Measurements from ENCODE around the gene RFXANK. TPM values are rescaled to one million over a fixed set of nuclear protein-coding genes. Genes with fewer than 3 reads are reported as not detected.
"Not testable (repeated sequence)": the region's sequence is repeated elsewhere in the genome, so short reads cannot be mapped to it uniquely, and the experiment has no call there.

RFXANK gene
- total RNA-seq, 1 experiment from 2014 or later, result 47.7 TPM

DNA sequence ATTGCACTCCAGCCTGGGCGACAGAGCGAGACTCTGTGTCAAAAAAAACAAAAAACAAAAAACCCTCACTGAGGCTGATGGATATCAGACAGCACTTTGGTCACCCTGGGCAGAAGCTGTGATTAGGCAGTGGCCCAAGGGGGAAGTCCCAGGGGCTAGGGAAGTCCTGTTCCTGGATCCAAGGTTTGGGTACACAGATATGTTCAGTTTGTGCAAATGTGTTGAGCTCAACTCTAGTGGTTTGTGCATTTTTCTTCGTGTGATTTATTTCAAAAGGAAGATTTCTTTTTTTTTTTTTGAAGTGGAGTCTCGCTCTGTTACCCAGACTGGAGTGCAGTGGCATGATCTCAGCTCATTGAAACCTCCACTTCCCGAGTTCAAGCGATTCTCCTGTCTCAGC is 34.2 kb upstream of the RFXANK start:
- H3K27me3 ChIP-seq (replicated peaks), result no peaks in the 10 kb centered on the region
- no peaks in the 10 kb centered on the region for H3K4me1 ChIP-seq (replicated peaks)
- H3K9me3 ChIP-seq (replicated peaks), result no peaks in the 10 kb centered on the region
- H3K36me3 ChIP-seq, result no peaks in the 10 kb centered on the region
- H3K4me3 ChIP-seq, result no peak overlapping the region
- no peak overlapping the region for H3K27ac ChIP-seq
- DNase-seq (ENCODE audit: low read depth in 1 of 2, low spot score in 2 of 2), result no peak

DNA sequence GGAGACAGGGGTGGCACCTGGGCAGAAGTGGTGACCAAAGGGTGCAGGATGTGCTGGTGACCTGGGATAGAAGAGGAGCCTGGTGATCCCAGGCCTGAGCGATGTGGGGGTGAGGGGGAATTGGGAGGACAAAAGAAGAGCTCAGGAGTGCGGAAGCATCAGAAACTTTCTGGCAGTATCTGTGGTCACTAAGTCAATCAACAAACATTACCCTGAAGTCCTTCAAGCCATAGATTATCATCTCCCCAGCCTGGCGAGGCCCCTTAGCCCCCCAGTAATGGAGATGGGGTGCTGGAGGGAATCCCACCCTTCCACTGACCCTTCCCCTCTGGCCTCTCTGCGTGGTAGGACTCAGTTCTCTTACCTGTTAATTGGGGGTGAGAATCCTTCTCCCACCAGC is 32.5 kb upstream of the RFXANK start:
- no peaks in the 10 kb centered on the region for H3K27me3 ChIP-seq (replicated peaks)
- no peak overlapping the region for H3K27ac ChIP-seq
- no peak overlapping the region for H3K4me3 ChIP-seq
- no peaks in the 10 kb centered on the region for H3K4me1 ChIP-seq (replicated peaks)
- DNase-seq (ENCODE audit: low read depth in 1 of 2, low spot score in 2 of 2), result no peak
- H3K36me3 ChIP-seq, result no peaks in the 10 kb centered on the region
- no peaks in the 10 kb centered on the region for H3K9me3 ChIP-seq (replicated peaks)

DNA sequence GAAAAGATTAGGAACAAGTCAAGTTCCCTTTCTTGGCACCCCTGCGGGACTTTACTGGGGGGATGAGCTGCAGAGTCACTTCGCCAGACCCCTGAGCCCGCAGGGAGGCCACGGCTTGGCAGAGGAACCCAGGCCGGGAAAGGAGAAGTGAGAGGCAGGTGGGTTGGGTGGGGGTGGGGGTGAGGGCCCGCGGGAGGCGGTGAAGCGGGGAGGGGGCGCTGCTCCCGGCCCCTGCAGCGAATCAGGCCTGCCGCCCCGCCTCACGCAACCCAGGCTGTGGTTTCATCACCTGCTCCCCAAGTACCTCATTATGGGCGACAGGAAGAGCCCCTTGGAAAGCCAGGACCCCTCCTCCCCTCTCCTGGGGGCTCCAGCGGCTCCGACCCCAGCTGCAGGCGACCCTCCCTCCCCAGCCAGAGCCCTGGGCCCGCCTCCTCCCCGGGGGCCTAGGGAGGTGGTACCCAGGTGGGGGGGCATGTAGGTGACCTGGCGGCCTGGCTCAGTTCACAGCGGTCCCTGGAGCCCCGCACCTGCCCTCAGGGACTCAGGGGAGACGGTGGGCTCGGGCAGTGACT is 31.5 kb upstream of the RFXANK start:
- H3K4me1 ChIP-seq (replicated peaks), result no peaks in the 10 kb centered on the region
- H3K27me3 ChIP-seq (replicated peaks), result no peaks in the 10 kb centered on the region
- no peaks in the 10 kb centered on the region for H3K36me3 ChIP-seq
- no peak for DNase-seq (ENCODE audit: low read depth in 1 of 2, low spot score in 2 of 2)
- H3K9me3 ChIP-seq (replicated peaks), result no peaks in the 10 kb centered on the region
- H3K4me3 ChIP-seq, result no peak overlapping the region
- H3K27ac ChIP-seq, result no peak overlapping the region

DNA sequence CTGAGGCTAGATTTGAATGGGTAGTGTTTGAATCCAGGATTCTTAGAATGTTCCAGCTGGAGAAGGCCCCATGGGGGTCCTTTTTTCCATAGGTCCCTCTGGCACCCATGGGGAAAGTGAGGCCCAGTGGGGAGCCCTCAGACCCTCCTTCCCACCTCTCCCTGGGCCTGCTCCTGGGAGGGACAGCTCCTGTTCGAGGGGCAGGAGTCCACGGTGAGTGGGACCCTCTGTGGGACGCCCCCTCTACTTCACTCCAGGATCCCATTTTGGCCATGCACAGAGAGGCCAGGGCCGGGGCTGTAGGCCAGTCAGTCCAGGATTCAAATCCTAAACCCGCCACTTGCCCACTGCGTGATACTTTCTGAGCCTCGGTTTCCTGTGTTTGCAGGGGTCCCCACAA is 29.6 kb upstream of the RFXANK start:
- Histone ChIP-seq H3K36me3 (no peaks in the 10 kb centered on the region), H3K27me3 (replicated peaks) (no peaks in the 10 kb centered on the region), H3K27ac (no peak overlapping the region), H3K9me3 (replicated peaks) (no peaks in the 10 kb centered on the region), H3K4me3 (no peak overlapping the region), H3K4me1 (replicated peaks) (no peaks in the 10 kb centered on the region)
- no peak for DNase-seq (ENCODE audit: low read depth in 1 of 2, low spot score in 2 of 2)

DNA sequence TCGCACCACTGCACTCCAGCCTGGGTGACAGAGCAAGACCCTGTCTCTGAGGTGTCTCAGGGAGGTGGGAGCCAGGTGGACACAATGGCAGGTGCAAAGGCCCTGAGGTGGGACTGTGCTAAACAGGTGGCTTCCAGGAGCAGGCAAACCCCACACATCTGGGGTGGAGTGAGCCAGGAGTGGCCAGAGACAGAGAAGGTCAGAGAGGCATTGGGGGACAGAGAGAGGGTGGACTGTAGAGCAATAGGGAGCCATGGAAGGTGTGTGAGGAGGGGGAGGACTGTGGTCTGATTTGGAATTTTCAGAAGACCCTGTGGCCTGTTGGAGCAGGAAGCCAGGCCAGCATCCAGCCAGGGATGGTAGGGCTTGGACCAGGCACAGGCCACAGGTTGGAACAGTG is 26.7 kb upstream of the RFXANK start:
- Histone ChIP-seq H3K27me3 (replicated peaks) (no peaks in the 10 kb centered on the region), H3K4me1 (replicated peaks) (no peaks in the 10 kb centered on the region), H3K9me3 (replicated peaks) (no peaks in the 10 kb centered on the region), H3K4me3 (no peak overlapping the region), H3K27ac (no peak overlapping the region), H3K36me3 (no peaks in the 10 kb centered on the region)
- DNase-seq (ENCODE audit: low read depth in 1 of 2, low spot score in 2 of 2), result no peak

DNA sequence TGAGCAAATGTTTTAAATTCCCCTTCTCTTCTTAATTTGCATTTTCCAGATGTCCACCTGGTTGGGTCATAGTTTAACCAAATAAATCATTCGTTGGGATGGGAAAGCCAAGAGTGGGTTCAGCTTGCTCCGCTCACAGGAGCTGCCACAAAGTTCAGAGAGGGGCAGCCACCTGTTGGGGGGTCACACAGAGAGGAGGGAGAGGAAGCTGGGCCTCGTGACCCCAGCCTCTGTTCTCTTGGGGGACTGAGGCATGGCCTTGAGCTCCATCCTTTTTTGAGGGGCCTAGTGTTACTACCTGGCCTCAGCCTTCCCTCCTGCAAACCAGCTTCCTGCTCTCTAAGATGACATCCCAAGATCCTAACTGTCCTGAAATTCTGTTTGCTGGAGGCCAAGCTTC is 24.4 kb upstream of the RFXANK start:
- DNase-seq (ENCODE audit: low read depth in 1 of 2, low spot score in 2 of 2), result no peak
- H3K4me1 ChIP-seq (replicated peaks), result no peaks in the 10 kb centered on the region
- no peak overlapping the region for H3K4me3 ChIP-seq
- H3K27me3 ChIP-seq (replicated peaks), result no peaks in the 10 kb centered on the region
- H3K27ac ChIP-seq, result no peak overlapping the region
- H3K36me3 ChIP-seq, result no peaks in the 10 kb centered on the region
- no peaks in the 10 kb centered on the region for H3K9me3 ChIP-seq (replicated peaks)

DNA sequence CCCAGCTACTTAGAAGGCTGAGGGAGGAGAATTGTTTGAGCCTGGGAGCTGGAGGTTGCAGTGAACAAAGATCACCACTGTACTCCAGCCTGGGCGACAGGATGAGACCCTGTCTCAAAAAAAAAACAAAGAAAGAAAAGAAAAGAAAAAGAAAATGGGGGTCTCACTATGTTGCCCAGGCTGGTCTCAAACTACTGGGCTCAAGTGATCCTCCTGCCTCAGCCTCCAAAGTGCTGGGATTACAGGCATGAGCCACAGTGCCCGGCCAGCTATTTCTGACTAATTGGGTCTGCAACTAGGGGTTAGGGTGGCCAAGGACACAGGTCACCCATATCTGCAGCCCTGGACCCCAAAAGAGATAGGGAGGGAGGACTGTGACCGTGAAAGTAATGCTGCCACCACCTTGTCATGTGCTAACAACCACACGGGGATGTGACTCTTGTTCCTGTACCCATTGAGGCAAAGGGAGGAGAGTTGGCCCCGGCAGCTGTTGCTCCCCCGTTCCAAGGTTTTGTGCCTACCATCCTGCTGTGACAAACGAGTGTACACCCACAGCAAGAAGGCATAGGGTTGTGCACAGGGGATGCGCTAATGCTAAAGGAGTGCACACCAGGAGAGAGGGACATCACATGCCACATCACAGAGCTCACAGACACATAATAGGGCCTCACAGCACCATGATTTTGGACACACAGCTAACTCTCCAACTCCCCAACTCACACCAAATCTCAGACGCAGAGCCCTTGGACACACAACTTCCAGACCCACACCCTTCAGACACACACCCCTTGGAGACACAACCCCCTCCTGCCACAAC is 22.6 kb upstream of the RFXANK start:
- Histone ChIP-seq H3K27ac (no peak overlapping the region), H3K9me3 (replicated peaks) (no peaks in the 10 kb centered on the region)

DNA sequence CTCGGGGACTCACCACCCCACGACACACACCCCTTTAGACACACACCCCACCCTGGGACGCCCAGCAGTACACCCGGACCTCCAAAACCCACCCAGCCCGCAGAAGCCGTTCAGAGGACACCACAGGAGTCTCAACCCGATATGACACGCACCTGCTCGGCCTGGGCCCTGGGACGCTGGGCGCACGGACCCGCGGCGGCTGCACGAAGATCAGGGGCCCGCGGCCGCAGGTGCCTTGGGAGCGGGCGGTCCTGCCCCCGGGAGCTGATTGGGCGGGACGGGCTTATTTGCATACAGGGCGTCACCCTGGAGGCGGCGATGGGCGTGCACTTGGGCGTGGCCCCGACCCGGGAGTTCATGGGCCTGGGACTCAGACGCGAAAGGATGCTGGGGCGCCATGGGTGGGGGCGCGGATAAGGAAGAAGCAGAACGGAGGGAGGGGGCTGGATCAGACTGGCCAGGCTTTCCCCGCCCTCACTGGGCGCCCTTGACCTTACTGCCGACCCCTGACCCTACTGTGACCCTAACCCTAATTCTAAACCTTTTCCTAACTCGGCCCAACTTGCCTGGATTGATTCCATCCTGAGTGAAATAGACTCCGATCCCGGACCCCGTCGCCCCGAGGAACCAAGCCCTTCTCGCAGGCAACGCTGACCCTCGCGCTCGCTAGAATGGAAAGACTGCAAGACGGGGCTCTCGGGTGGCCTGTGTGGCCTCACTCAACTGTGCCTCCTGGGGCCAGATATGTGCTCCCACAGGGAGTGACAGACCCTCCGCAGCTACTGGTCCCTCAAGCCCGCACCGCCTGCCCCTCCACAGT is 21.8 kb upstream of the RFXANK start, which contains the start of gene MEF2B:
Gene MEF2B (minus strand): TSS at position 211 of the 820 bp plus-strand sequence. CDS start 19,528 bp downstream, outside the sequence.
- H3K9me3 ChIP-seq (replicated peaks), result no peaks in the 10 kb centered on the region
- no peaks in the 10 kb centered on the region for H3K27me3 ChIP-seq (replicated peaks)
- no peak within 1 kb of the TSS for H3K4me3 ChIP-seq
- 0 out of 2 replicates have a peak, but pooled peaks cover 2% of the 10 kb centered on the region for H3K36me3 ChIP-seq
- no peaks in the 10 kb centered on the region for H3K4me1 ChIP-seq (replicated peaks)
- no peak for DNase-seq (ENCODE audit: low read depth in 1 of 2, low spot score in 2 of 2)
- H3K27ac ChIP-seq, result no peak within 1 kb of the TSS

More for the DNA sequence above, 22.6 kb upstream of the RFXANK start:
- H3K4me1 ChIP-seq (replicated peaks), result no peaks in the 10 kb centered on the region
- H3K4me3 ChIP-seq, result no peak overlapping the region
- H3K27me3 ChIP-seq (replicated peaks), result no peaks in the 10 kb centered on the region
- no peaks in the 10 kb centered on the region for H3K36me3 ChIP-seq
- DNase-seq (ENCODE audit: low read depth in 1 of 2, low spot score in 2 of 2), result no peak

DNA sequence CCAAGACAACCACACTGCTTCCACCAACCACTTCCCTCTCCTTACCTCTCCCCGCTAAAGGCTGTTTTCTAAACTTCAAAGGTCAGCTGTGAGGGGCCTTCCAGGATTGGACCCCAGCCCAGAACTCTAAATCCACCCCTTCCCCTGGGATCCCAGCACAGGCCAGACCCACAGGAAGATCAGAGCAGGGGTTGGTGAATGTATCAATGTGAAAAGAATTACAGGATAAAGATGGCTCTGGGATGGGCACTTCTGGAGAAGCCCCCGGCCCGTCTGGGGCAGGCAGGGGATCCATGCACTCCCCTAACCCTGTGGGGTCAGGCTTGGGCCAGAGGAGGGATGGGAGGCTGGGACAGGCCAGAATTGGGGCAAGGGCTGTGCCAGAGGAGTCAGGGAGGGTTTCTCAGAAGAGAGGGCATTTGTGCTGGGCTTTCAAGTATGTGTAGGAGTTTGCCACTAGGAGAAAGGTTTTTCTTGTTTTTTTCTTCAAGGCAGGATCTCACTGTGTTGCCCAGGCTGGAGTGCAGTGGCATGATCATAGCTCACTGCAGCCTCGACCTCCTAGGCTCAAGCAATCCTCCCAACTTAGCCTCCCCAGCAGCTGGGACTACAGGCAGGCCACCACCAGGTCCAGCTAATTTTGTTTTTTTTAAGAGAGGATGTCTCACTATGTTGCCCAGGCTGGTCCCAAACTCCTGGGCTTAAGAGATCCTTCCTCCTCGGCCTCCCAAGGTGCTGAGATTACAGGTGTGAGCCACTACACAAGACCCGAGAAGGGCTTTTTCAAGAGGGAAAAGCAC is 21.0 kb upstream of the RFXANK start:
- H3K27me3 ChIP-seq (replicated peaks), result no peaks in the 10 kb centered on the region
- H3K9me3 ChIP-seq (replicated peaks), result no peaks in the 10 kb centered on the region
- H3K27ac ChIP-seq, result no peak overlapping the region
- DNase-seq (ENCODE audit: low read depth in 1 of 2, low spot score in 2 of 2), result no peak
- H3K36me3 ChIP-seq, result 0 out of 2 replicates have a peak, but pooled peaks cover 5% of the 10 kb centered on the region
- no peak overlapping the region for H3K4me3 ChIP-seq
- H3K4me1 ChIP-seq (replicated peaks), result no peaks in the 10 kb centered on the region

DNA sequence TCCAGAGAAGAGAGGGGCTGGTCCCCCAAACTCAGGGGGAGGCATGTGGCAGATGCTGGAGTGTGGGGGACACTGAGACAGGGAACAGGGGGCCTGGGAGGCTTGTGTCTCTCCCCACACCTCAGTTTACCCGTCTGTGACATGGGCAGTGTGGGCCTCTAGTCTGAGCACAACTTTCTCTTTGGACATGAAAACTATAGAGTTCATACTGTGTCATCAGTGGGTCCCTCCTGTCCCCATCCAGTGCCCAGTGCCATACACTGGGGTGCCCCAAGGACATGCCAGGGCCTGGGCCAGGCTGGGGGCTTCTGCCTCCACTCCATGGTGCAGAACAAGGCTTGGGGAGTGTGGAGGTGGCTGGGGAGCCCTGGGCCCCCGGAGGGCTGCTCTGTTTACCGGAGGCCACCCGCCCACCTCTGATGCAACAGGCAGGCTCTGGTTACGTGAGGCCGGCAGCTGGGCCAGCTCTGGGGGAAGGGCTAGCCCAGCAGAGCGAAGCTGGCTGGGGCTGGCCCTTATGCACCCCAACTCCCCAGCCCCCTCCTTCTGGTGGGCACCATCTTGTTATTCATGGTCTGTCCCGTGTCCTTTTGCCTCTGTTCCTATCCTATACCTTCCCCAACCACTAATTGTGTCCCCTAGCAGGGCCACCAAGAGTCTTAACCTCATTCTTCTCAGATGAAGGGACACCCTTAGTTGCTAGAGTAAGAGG is 20.1 kb upstream of the RFXANK start:
- DNase-seq (ENCODE audit: low read depth in 1 of 2, low spot score in 2 of 2), result no peak
- Histone ChIP-seq H3K4me1 (replicated peaks) (no peaks in the 10 kb centered on the region), H3K27me3 (replicated peaks) (no peaks in the 10 kb centered on the region), H3K36me3 (peaks cover 7% of the 10 kb centered on the region; the same call in 1 of the 2 replicates), H3K4me3 (no peak overlapping the region), H3K27ac (no peak overlapping the region), H3K9me3 (replicated peaks) (no peaks in the 10 kb centered on the region)

DNA sequence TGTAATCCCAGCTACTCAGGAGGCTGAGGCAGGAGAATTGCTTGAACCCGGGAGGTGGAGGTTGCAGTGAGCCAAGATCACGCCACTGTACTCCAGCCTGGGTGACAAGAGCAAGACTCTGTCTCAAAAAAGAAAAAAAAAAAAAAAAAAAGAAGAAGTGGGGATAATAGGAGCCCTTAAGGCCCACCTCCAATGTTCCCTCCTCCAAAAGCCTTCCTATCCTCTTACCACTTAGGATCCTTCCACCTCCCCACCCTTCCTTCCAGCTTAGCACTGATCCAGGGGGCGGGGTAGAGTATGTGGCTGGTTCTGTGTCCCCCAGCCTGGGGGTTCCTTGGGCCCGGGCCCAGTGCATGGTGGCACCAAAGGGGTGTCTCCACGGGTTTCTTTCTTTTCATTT is 18.8 kb upstream of the RFXANK start:
- H3K4me1 ChIP-seq (replicated peaks); H3K4me3 ChIP-seq; H3K9me3 ChIP-seq (replicated peaks); H3K27me3 ChIP-seq (replicated peaks); H3K27ac ChIP-seq; DNase-seq (ENCODE audit: low read depth in 1 of 2, low spot score in 2 of 2): not testable (repeated sequence)
- peaks cover 15% of the 10 kb centered on the region for H3K36me3 ChIP-seq

DNA sequence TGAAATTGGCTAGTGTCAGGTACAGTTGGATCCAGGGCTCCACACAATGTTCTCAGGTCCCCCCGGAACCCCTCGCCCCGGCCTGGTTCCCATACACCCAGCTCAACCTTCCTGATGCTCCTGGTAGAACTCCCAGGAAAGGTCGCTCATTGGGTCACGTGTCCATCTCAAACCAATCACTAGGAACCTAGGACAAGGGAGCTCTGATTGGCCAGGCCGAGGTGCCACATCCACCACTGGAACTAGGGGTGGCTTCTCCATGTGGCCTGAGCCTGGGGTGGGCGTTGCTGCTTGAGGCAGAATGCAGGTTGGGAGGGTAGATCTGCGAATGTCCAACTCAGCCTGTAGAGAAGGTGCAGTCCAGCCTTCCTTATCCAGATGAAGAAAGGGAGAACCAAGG is 15.1 kb upstream of the RFXANK start:
- Histone ChIP-seq H3K4me3 (no peak overlapping the region), H3K27me3 (replicated peaks) (no peaks in the 10 kb centered on the region), H3K9me3 (replicated peaks) (0 out of 2 replicates have a peak, but pooled peaks cover 2% of the 10 kb centered on the region), H3K4me1 (replicated peaks) (peaks cover 10% of the 10 kb centered on the region), H3K27ac (no peak overlapping the region), H3K36me3 (peaks cover 38% of the 10 kb centered on the region)
- DNase-seq (ENCODE audit: low read depth in 1 of 2, low spot score in 2 of 2), result no peak
